OCI-LY3 (cell line): ENCODE measurements around the gene CEP250.

Source experiments
- H2AFZ ChIP-seq: fragments of 200-600, 300-600 bp; shearing (Covaris generic); 2 replicates; pipeline ENCODE4 v1.6.0; 2014; ENCODE audit warnings: antibody characterized with exemption, low read depth, low read length
- H3K27ac ChIP-seq: fragments of 200-600, 300-600 bp; sonication (generic); 2 replicates; pipeline ENCODE4 v1.5.1; 2014; ENCODE audit warnings: mild to moderate bottlenecking, low read length, moderate library complexity, mixed read lengths
- H3K27me3 ChIP-seq: fragments of 200-600, 300-600 bp; sonication (generic); 2 replicates; pipeline ENCODE4 v1.6.1; 2014; ENCODE audit warnings: low read depth, low read length, mixed read lengths
- H3K36me3 ChIP-seq: fragments of 200-600, 300-600 bp; sonication (generic); replicated peaks from 2 replicates; pipeline ENCODE3; 2014; ENCODE audit warnings: low read depth, low read length, mixed read lengths
- H3K4me1 ChIP-seq: fragments of 300-600, 200-600 bp; sonication (generic); 2 replicates; pipeline ENCODE4 v1.6.1; 2014; ENCODE audit warnings: low read length, mixed read lengths
- H3K4me2 ChIP-seq: fragments of 200-600, 300-600 bp; sonication (generic); 2 replicates; pipeline ENCODE4 v1.6.1; 2014; ENCODE audit warnings: low read length, mixed read lengths
- H3K4me3 ChIP-seq: fragments of 300-600, 200-600 bp; sonication (generic); 2 replicates; pipeline ENCODE4 v1.5.1; 2014; ENCODE audit warnings: antibody characterized with exemption, mild to moderate bottlenecking, low read length, moderate library complexity
- H3K79me2 ChIP-seq: fragments of 300-600, 200-600 bp; shearing (Covaris generic); 2 replicates; pipeline ENCODE4 v1.6.1; 2014; ENCODE audit warnings: mild to moderate bottlenecking, low read length, mixed read lengths
- H3K9ac ChIP-seq: fragments of 300-600, 200-600 bp; shearing (Covaris generic); 2 replicates; pipeline ENCODE4 v1.6.0; 2014; ENCODE audit warnings: mild to moderate bottlenecking, low read length, moderate library complexity
- H3K9me3 ChIP-seq: fragments of 200-600, 300-600 bp; shearing (Covaris generic); 2 replicates; pipeline ENCODE4 v1.6.1; 2014; ENCODE audit warnings: low read length, mixed read lengths; ENCODE audit not compliant: insufficient read depth
- H4K20me1 ChIP-seq: fragments of 200-600, 300-600 bp; sonication (generic); 2 replicates; pipeline ENCODE4 v1.6.1; 2016; ENCODE audit warnings: low read length, mixed read lengths; ENCODE audit not compliant: insufficient read depth
- EZH2phosphoT487 ChIP-seq: fragments of 200-600 bp; shearing (Covaris generic); IDR thresholded peaks from 2 replicates; pipeline ENCODE4 v1.6.1; 2018; ENCODE audit warnings: antibody characterized with exemption, mixed run types, low read depth
- TF ChIP-seq, protein P1 (sequence below): fragments of 200-600, 300-600 bp; sonication (generic); IDR thresholded peaks from 2 replicates; pipeline ENCODE4 v1.5.1; 2014; ENCODE audit warnings: antibody characterized with exemption, low read length, low read depth

CEP250 gene

GRCh38 chr20:35409542-35409941 is 45.9 kb upstream of the CEP250 start:
- Histone ChIP-seq H3K27ac (no peak overlapping the region), H4K20me1 (0 out of 2 replicates have a peak, but pooled peaks cover 6% of the 10 kb centered on the region), H3K27me3 (no peaks in the 10 kb centered on the region), H3K9ac (no peak overlapping the region), H3K79me2 (peaks cover 53% of the 10 kb centered on the region), H2AFZ (no peak overlapping the region), H3K4me1 (peaks cover 17% of the 10 kb centered on the region), H3K9me3 (peaks cover 8% of the 10 kb centered on the region; the same call in 1 of the 2 replicates), H3K36me3 (peaks cover 36% of the 10 kb centered on the region), H3K4me3 (no peak overlapping the region), H3K4me2 (no peak overlapping the region)
- no peak for TF ChIP-seq EZH2phosphoT487
- TF ChIP-seq, protein P1, sequence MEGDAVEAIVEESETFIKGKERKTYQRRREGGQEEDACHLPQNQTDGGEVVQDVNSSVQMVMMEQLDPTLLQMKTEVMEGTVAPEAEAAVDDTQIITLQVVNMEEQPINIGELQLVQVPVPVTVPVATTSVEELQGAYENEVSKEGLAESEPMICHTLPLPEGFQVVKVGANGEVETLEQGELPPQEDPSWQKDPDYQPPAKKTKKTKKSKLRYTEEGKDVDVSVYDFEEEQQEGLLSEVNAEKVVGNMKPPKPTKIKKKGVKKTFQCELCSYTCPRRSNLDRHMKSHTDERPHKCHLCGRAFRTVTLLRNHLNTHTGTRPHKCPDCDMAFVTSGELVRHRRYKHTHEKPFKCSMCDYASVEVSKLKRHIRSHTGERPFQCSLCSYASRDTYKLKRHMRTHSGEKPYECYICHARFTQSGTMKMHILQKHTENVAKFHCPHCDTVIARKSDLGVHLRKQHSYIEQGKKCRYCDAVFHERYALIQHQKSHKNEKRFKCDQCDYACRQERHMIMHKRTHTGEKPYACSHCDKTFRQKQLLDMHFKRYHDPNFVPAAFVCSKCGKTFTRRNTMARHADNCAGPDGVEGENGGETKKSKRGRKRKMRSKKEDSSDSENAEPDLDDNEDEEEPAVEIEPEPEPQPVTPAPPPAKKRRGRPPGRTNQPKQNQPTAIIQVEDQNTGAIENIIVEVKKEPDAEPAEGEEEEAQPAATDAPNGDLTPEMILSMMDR, result no peak

DNA sequence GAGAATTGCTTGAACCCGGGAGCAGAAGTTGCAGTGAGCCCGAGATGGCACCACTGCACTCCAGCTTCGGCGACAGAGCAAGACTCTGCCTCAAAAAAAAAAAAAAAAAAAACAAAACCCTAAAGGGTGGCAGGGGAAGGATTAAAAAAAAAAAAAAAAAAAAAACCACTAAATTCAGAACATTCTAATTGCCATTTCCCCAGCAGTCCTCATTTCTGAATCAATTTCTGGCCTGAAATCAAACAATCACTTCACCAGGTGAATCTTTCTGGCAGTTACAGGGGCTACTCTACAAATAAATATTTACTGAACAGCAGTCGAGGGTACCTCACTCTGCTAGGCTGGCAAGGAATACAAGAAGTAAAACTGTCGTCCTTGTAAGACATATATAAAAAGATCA is 44.8 kb upstream of the CEP250 start:
- peaks cover 43% of the 10 kb centered on the region for H3K79me2 ChIP-seq
- peaks cover 8% of the 10 kb centered on the region for H3K4me1 ChIP-seq
- no peak overlapping the region for H3K27ac ChIP-seq
- peak overlapping the region; percentile 90 for H3K4me2 ChIP-seq
- peak overlapping the region; percentile 73; the same call in 1 of the 2 replicates for H3K9ac ChIP-seq
- peaks cover 28% of the 10 kb centered on the region for H3K36me3 ChIP-seq
- peak overlapping the region; percentile 92 for H3K4me3 ChIP-seq
- H3K9me3 ChIP-seq, result peaks cover 8% of the 10 kb centered on the region; the same call in 1 of the 2 replicates
- TF ChIP-seq, protein P1, result no peak
- TF ChIP-seq EZH2phosphoT487, result no peak
- no peak overlapping the region for H2AFZ ChIP-seq
- no peaks in the 10 kb centered on the region for H4K20me1 ChIP-seq
- H3K27me3 ChIP-seq, result no peaks in the 10 kb centered on the region

GRCh38 chr20:35421322-35421721 is 34.1 kb upstream of the CEP250 start:
- no peak for TF ChIP-seq EZH2phosphoT487
- TF ChIP-seq, protein P1, result no peak
- 0 out of 2 replicates have a peak, but pooled peaks cover 8% of the 10 kb centered on the region for H3K27me3 ChIP-seq
- H3K4me1 ChIP-seq, result no peaks in the 10 kb centered on the region
- H4K20me1 ChIP-seq, result no peaks in the 10 kb centered on the region
- H3K36me3 ChIP-seq, result no peaks in the 10 kb centered on the region
- no peak overlapping the region for H3K9ac ChIP-seq
- H3K27ac ChIP-seq, result no peak overlapping the region
- H3K9me3 ChIP-seq, result no peaks in the 10 kb centered on the region
- no peak overlapping the region for H2AFZ ChIP-seq
- H3K79me2 ChIP-seq, result no peaks in the 10 kb centered on the region
- no peak overlapping the region for H3K4me3 ChIP-seq
- H3K4me2 ChIP-seq, result no peak overlapping the region

DNA sequence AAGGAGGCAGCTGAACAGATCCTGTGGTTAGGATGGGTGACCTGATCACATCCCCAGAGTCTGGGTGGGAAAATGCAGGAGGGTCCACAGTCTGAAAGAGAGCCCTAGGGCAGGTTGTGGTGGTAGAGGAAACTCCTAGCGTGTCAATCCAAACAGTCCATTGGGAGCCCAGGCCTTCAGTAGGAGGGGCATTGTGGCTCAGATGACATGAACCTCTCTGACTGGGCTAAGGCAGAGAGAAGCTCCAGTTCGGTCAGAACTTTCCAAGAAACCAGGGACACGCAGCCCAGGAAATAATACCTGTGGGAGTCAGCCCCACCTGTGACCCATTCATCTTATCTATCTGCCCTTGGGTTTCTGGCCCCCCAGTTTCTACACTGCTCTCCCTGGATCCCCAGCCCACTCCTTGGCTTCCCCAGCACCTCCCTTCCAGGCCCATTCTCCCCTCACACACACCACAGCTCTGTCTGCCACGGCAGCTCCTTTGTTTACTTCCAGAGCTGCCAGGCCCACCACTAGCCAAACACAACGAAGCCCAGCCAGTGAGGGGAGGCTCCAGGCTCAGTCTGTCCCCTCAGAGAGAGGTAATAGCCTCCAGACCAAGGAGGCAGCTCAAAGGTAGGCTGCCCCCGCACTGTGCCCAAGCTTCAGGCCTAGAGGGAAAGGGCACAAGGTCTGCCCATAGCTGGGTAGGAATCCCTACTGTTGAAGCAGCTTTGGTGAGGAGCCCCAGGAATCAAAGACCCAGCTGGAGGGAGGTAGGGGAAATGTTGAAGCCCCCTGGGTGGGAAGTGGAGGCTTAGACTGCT is 23.6 kb upstream of the CEP250 start:
- no peak overlapping the region for H3K4me3 ChIP-seq
- no peak overlapping the region for H3K27ac ChIP-seq
- H3K36me3 ChIP-seq, result no peaks in the 10 kb centered on the region
- H4K20me1 ChIP-seq, result no peaks in the 10 kb centered on the region
- no peaks in the 10 kb centered on the region for H3K9me3 ChIP-seq
- no peaks in the 10 kb centered on the region for H3K79me2 ChIP-seq
- no peak overlapping the region for H3K9ac ChIP-seq
- H3K4me2 ChIP-seq, result no peak overlapping the region
- H2AFZ ChIP-seq, result no peak overlapping the region
- no peak for TF ChIP-seq EZH2phosphoT487
- TF ChIP-seq, protein P1, result no peak
- H3K4me1 ChIP-seq, result no peaks in the 10 kb centered on the region
- no peaks in the 10 kb centered on the region for H3K27me3 ChIP-seq
